NCI-H69 (cell line): ENCODE data around the gene ZG16.

Experiments used
- DNase-seq: peaks from one replicate; lab custom pipeline; 2025; lab: John Stamatoyannopoulos, UW

Gene ZG16

DNA sequence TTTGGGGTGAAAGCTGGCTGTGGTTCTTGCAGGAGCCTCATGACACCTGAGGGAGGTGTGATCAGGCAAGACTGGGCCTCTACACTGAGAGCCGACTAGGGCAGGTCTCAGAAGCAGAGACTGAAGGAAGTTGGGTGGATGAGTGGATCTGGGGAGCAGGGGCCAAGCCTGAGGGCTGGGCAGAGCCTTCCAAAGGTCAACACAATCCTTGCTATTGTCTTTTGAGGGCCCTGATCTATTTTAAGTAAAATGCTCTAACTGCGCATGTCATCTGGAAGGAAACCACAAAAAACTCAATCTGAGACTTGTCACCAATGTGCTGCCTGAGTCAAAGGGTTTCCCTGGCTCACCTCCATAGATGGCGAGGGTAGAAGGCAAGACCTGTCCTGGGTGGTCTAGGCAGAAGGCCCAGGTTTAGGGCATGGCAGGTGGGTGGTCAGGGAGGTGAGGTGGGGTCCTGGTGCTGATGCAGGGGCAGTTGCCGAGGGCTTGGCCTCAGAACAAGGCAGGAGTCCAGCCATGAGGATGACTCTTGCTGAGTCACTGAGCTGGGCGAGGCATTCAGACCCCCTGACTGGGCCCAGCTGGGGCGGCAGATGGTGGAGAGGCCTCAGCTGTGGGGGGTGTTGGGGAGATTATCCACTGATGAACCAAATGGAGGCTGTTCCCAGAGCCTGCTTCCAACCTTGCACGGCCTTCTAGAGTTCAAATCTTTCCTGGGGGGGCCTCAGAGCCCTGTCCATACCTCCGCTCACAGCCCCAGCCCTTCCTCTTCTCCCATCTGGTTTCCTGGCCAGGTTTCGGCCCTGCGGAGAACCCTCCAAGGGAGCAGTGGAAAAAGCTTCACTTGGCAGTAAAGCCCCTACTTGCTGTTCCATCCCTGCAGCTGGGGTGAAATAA lies 47.3 kb downstream of the ZG16 start:
- peak; percentile 94 for DNase-seq

DNA sequence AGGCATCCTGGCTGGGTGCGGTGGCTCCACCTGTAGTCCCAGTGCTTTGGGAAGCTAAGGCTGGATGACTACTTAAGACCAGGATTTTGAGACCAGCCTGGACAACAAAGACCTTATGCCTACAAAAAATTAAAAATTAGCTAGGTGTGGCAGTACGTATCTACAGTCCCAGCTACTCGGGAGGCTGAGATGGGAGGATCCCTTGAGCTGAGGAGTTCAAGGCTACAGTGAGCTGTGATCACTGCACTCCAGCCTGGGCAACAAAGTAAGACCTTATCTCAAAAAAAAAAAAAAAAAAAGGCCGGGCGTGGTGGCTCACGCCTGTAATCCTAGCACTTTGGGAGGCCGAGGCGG lies 48.3 kb downstream of the ZG16 start:
- no peak for DNase-seq

DNA sequence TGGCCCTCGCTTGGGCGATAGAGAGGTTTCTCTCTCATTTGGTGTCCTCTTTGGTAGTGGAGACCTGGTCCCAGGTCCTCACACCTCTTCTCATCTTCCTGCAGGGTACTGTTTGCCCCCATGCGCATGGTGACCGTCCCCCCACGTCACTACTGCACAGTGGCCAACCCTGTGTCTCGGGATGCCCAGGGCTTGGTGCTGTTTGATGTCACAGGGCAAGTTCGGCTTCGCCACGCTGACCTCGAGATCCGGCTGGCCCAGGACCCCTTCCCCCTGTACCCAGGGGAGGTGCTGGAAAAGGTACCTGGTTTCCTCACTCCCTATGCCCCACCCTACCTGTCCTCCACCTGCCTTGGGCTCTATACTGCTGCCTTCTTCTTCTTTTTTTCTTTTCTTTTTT lies 52.7 kb downstream of the ZG16 start:
- no peak for DNase-seq

DNA sequence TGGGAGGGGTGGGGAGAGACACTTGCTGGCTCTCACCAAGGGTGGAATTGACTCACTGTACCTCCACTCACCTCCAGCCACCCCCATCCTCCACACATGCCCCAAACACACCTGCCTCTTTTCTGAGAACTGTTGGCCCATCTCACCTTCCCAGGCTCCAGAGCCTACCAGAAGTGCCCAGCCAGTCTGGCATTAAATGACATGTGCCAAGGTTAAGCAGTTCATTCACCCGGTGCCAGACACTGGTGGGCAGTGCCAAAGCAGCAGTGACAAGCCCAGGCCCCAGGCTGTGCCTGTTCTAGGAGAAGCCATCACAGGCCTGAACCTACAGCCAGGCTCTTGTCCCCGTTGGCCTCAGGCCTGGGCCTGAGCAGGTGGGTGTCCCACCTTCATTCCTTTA lies 53.4 kb downstream of the ZG16 start:
- no peak for DNase-seq
